HG03571 (cell line): Measurements from ENCODE around the gene ANTXR1.

Source experiments
- ATAC-seq: cut with Tn5 transposase; IDR thresholded peaks from one replicate; pipeline ENCODE4 v1.9.1; 2021; ENCODE audit not compliant: unreplicated experiment

The ANTXR1 gene

GRCh38 chr2:69001879-69002278 is 11.1 kb upstream of the ANTXR1 start:
- ATAC-seq, result no peak

DNA sequence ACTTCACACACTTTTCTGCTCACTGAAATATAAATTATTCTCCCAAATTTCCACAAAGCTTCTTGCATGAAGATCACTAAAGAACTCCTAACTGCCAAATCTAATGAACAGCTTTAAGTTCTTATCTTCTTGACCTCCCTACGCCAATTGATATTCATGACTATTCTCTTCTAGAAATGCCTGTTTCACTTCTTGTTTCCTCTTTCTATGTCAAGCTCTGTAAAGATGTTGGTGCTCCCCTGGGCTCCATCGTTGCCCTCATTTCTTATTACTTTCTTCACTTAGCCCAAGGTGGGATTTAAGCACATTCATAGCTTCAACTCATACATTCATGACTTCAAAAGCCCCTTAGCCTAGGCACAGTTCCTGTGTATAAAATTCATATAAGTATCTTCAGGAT is 9.2 kb upstream of the ANTXR1 start:
- ATAC-seq, result no peak

DNA sequence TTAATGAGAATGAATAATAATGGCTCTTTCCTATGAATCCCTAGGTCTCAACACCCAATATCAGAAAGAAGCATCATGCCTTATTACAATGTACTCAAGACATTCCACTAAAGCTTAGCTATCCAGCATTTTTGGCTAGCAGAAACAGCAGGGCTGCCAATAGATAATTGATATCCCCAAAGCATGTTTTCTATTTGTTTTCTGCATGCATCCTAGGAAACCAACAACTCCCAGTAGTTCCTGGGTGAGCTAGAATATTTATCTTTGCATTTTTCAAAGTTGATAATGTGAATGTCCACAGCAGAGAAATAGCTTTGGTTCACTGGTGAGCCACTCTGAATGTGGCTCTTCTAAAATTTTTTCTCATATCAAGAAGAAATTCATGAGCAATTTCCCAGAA is 5.8 kb upstream of the ANTXR1 start:
- no peak for ATAC-seq

- no peak for ATAC-seq
Observed at GRCh38 chr2:69007603-69008002, 5.4 kb upstream of the ANTXR1 start.

DNA sequence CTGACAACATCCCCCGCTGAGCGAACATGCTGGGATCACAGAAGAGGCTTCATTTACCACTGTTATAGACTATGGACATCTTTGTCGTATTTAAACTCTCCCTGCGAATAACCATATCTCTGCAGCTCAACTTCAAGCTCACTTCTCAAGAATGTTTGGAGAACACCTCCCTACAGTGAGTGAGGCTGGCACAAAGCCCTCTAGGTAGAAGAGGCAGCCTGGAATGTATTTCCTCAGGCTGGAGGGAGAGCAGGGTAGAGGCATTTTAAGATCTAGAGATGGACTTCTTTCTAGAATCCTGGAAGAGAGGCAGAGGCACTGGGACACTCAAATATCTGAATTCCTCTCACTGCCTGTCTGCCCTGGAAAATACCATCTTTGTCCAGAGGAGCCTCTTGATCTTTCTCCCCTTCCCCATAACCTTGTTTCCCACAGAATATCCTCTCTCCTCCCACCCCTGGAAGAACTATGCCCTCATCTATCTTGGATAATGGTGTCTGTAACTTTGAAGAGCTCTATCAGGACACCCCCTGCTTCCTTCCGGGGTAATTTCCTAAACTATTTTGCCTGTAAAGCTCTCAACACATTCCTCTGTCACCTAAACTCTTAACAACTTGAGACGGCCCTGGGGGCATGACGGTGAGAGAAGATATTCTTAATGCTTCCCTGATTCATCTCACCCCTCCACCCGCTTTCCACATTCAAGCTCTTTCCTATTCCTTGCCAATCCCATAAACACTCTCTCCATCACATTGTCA is 2.4 kb upstream of the ANTXR1 start:
- no peak for ATAC-seq

GRCh38 chr2:69011611-69012157 is 1.3 kb upstream of the ANTXR1 start:
- no peak for ATAC-seq

DNA sequence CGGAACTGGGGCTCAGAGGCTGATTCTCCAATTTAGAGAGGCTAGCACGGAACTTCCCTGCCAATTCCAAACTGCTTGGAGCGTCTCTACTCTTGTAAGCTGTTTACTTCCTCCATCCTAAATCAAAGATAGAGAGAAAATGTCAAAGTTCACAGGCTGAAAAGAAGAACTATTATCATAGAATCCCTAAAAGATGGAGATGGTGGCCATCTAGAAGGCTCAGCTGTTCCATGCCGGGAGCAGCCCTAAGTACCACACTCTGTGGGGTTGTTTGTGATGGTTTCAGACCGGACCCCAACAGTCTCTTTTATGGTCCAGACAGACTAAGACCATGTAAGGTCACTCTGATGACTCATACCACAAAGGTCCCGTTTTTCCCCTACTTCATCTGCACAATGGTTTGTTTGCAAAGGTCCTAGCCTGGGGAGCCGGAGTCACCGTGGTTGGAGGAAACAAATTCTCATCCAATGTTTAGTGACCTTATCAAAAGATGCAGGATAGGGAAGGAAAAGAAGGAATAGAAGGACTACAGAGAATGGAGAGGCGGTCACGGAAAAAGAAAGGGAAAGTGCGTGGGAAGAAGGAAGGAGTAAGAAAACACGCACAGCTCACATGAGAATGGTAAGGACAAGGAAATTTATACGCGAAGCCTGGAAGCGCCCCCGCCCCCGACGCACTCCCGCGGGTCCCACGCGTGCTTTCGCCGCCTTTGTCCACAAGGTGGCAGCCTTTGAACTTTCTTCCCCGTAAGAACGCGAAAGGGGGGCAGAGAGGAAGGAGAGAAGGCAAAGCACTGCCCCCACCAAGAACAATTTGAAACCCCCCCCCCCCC is 453 bp upstream of the ANTXR1 start:
- ATAC-seq, result no peak

- ATAC-seq, result no peak
Observed at GRCh38 chr2:69013840-69014821, 1.2 kb downstream of the ANTXR1 start.

DNA sequence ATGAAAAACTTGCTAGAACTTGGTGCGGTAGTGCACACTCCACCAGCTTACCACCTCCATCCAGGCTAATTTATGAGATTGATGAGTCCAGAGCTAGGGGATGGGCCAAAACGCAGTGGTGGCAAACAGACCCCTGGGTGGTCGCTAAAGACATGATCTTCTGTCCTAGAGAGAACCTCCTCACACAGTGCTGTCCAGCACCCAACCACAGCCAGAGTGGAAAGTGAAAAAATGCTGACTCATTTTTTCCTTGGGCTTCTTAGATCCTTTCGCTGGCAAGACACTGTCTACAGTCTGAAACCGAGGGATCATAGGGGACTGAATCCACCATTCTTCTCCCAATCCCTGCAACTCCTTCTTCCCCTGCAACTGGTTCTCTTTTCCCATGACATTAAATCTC is 4.1 kb downstream of the ANTXR1 start:
- no peak for ATAC-seq

DNA sequence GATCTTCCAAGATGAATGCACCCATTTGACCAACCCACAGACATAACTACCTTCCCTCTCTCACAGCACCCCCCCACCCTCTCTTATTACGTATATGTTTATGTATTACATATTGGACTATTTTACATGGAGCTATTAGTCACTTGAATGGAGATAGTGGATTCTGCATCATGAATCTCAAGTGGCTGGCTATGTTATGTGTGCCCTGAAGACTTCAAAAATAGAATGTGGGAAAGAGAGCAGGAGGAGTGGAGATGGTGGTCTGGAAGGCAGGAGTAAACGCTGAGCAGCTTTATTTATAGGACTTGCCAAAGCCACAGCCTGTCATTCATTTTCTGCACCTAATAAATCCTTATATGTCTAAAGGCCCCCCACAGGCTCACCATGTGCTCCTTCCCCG is 4.9 kb downstream of the ANTXR1 start:
- no peak for ATAC-seq

GRCh38 chr2:69018678-69019095 is 5.7 kb downstream of the ANTXR1 start:
- no peak for ATAC-seq

- ATAC-seq, result no peak
Observed at GRCh38 chr2:69020496-69021426, 7.8 kb downstream of the ANTXR1 start.

- no peak for ATAC-seq
Observed at GRCh38 chr2:69021727-69022126, 8.7 kb downstream of the ANTXR1 start.

GRCh38 chr2:69022548-69022947 is 9.6 kb downstream of the ANTXR1 start:
- ATAC-seq, result no peak

- no peak for ATAC-seq
Observed at GRCh38 chr2:69023236-69023635, 10.3 kb downstream of the ANTXR1 start.

GRCh38 chr2:69026026-69026425 is 13.0 kb downstream of the ANTXR1 start:
- ATAC-seq, result no peak

- no peak for ATAC-seq
Observed at GRCh38 chr2:69026691-69027459, 13.9 kb downstream of the ANTXR1 start.

DNA sequence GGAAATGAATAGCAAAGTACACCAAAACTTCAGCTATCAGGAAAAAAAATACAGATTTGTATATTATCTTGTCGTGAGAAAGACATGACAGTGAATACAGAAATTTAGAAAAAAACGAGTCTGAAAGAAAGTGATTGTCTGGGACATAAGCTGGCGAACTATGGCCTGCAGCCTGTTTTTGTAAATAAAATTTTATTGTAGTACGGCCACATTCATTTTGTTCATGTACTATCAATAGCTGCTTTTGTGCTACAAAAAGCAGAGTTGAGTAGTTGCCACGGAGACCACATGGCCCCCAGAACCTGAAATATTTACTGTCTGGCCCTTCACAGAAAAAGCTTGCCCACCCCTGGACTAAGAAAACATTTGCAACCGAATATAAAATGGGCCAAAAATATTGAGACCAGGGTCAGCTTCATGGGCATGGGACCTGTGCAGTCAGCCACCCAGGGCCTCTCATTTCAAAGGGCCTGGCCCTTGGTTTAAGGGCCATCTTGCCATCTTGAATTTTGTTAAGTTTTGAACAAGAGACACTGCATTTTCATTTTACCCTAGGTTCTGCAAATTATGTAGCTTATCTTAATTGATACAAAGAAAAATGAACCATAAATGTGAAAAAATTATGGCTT is 17.9 kb downstream of the ANTXR1 start:
- no peak for ATAC-seq

- no peak for ATAC-seq
Observed at GRCh38 chr2:69031466-69031865, 18.5 kb downstream of the ANTXR1 start.
